CD1c-positive myeloid dendritic cell (primary cell): ENCODE results near the gene SPOCK3.
"Not testable (repeated sequence)": the region's sequence is repeated elsewhere in the genome, so short reads cannot be mapped to it uniquely, and the experiment has no call there.

Experiments
- DNase-seq: peaks from one replicate; pipeline ENCODE4 v3.0.0-alpha.2; 2016; ENCODE audit errors: extremely low spot score

SPOCK3 gene

DNA sequence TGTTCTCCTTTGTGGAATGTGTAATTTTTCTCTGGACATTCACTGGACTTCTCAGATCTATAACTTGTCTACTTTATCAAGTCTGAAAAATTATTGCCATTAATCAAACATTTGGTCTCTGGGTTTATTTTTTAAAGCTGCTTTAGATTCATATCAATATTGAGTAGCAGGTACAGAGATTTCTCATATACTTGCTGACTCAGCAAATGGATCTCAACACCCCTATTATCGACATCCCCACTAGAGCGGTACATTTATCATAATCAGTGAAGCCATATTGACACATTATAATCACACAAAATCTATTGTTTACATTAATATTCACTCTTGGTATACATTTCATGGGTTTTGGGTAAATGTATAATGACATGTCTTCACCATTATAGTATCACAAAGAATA, 268.7 kb downstream of the SPOCK3 start:
- DNase-seq = no peak

DNA sequence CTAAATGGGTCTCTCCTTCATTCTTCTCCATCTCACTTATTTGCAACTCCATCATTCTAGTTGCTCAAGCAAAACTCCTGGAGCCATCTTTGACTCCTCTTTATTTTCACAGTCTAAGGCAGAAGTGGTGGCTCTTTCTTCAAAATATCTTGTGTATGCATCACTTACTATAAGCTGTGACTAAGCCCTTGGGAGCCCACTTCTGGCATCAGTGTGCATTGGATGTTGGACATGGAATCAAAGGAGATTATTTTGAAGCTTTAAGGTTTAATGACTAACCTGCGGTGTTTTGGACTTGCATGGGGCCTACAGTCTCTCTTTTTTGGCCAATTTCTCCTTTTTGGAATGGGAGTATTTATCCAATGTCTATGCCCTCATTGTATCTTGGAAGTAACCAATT, 276.8 kb downstream of the SPOCK3 start:
- no peak for DNase-seq

DNA sequence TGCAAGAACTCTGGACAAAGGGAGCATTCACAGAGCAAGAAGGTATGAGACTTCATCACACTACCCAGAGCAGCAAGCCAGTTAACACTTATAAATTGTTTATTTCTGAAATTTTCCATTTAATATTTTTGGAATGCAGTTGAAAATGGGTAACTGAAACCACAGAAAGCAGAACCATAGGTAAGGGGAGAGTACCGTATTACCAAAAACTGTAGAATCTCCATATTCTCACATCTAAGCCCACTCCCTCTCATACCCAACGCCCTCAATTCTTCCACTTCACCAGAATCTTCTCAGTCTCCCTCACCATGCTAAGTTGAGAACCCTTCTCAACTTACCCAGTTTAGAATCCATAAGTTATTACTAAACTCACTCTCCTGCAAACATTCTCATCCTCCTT, 277.8 kb downstream of the SPOCK3 start:
- DNase-seq = no peak

DNA sequence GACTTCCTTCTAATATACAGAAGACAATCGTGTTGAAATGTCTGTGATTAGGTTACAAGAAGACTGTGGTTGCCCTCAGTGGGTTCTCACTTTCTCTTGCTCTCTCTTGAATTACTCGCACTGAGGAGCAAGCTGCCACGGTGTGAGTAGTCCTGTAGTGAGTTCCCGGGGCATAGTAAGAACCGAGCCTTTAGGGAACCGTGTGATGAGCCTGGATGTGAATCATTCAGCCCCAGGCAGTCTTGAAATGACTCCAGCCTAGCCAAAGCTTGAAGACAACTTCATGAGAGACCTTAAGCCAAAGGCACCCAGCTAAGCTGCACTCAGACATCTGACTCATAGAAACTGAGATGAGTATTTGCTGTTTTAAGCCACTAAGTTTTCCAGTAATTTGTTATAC, 292.7 kb downstream of the SPOCK3 start:
- DNase-seq = no peak

DNA sequence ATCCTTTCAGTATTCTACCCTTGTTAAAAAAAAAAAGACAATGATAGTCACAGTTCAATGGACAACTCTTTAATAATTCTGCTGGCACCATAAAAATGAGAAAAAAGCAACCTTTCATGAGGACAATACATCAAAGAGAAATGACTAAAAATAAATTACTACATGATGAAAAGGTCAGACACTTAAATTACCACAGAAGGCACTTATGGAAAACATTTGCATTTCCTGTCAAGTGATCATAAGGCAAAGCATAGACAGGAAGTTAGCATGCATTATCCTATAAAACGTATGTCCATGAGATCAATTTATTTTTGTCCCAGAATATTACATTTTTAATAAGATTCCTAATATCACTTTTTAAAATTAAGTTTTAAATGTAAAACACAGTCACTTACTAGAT, 303.8 kb downstream of the SPOCK3 start:
- DNase-seq = no peak

DNA sequence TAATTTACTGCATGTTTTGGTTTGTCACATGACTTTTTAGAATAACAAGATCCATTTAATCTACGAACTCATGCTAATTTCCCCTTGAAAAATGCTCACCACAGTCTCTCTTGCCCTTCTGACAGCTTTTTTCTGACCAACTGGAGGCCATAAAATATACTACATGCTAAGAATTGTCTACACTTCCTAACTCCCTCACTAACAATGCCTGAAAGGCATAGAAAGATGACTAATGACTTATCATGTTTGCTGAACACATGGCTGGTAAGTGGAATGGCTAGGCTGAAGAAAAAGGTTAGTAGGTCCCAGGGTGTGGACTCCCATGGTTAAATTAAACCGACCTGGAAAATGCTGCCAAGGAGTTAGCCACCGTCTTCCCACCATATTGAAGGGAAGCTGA, 309.9 kb downstream of the SPOCK3 start:
- DNase-seq = no peak

DNA sequence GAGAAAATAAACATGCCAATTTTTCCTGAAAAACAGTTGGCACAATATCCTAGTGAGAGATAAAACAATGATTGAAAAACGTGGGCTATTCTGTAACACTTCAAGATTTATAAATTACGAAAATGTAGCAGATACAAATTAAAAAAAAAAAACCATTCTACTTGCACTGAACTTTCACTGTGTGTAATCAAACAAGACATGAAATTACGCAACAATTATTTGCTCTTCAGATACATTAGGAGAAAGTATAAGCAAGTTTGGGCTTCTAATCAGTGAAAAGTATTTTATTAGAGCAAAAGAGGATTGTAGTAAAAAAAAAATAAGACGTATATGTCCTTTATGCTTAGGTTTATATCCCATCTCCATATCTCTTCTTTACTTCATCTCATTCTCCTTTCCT, 320.4 kb downstream of the SPOCK3 start:
- DNase-seq = no peak

DNA sequence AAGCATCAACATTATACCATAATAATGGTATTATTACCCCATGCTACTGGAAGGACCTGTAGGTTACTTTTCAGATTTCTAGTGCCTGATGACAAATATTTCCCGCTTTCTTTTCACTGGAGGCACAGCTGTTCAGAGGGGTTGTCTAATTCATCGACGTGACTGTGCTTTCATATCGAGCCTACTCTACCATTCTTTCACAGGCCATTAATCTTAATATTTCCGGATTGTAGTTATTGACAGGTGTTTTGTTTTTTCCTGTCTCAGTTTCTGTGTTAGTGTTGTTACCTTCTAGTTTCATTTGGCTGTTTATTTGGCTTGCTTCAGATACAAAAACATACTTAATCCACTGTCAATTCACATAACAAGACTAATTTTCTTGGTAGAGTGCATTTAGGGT, 330.9 kb downstream of the SPOCK3 start:
- no peak for DNase-seq

DNA sequence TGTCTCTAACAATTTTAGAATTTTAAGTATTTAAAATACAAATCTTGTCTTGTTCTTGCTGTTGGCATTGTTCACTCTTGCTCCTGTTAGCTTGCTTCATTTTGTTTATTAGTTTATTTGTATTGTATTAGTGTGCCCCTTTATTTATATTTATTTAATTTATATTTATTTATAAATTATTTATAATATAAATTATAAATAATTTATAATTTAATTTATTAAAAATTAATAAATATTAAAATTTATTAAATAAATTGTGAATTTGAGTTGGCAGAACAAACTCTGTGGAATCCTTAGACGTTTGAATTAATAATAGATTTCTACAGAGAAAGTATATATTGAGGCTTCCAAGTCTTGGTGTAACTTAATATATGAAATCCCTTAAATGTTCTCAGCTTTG, 331.4 kb downstream of the SPOCK3 start:
- DNase-seq = no peak

DNA sequence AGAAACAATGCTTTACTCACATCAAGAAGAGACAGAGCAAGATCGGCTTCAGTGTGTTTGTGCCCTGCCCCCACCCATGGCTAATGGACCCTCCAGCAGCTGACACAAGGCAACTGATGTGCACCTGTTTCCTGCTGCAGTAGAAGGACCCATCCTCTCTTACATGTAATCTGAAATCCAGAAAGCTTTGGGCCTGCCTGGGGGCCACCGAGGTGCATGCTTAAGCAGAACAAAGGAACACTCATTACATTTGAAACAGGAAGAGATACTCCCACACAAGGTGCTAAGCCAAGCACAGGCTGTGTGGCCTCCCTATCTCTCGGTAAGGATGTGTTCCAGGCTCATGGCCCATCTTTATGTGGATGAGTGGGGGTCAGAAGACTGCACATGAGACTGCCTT, 338.0 kb downstream of the SPOCK3 start:
- no peak for DNase-seq

DNA sequence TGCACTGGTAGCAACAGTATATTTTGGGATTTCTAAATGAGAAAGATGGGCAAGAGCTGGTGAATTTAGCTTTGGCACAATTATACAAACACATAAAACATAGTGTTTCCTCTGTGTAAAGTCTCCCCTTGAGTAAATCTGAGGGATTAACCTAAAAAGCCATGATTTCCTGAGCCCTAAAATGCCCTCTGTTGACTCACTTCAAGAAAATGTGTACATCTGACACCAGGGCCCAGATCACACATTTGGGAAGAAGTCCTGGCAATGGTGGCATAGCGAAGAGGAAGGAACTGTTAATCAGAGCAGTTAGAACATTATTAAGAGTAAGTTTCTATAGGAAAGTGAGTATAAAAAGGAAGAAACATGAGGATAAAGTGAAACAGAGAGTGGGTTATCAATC, 338.5 kb downstream of the SPOCK3 start:
- DNase-seq = no peak

DNA sequence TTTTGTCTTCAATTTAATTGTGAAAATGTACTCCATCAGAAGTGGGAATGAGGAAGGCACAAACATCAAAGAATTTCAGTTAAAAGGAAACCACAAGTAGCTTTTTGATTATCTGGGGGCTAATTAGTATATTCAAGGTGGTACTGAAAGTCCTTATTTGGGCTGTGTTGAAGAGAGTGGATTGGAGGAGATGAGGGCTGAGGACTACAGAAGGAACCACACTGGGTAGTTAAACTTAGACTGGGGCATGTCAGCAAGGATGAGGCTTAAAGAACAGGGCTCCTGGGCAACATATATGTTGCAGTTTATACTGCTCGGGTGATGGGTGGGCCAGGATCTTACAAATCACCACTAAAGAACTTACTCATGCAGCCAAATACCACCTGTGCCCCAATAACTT, 346.8 kb downstream of the SPOCK3 start:
- DNase-seq = no peak

DNA sequence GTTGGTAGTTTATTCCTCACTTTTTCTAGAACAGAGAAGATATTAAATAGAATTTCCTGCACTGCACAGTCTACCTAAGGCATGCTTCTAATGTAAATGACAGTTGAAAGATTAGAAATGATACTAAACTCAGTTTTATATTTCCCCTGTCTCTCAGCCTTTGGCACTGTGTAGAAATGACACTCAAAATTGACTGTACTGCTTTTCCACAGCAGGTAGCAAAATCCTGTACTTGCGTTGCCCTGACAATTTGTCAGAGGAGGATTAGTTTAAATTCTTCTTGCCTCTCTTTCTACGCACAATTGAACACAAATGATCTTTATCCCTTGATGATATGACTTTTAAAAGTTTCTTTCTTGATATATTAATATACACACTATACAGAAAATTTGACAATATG, 347.6 kb downstream of the SPOCK3 start:
- no peak for DNase-seq

DNA sequence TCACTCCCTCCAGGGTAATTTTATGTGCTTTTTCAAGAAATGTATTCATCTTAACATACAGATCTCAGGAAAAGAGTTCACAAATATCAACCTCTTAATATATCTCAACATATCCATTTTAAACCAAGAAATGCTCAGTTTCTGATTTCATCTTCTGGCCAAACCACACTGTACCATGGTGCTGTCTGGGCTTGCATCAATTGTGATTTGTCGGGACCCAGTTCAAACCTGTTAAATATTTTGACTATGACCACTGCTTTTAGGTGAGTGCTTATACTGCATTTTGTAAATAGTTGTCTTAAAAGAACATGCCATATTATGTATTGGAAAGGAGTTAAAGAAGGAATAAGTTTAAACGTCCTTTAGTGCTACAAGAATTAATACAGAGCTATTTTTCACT, 352.1 kb downstream of the SPOCK3 start:
- DNase-seq = no peak

DNA sequence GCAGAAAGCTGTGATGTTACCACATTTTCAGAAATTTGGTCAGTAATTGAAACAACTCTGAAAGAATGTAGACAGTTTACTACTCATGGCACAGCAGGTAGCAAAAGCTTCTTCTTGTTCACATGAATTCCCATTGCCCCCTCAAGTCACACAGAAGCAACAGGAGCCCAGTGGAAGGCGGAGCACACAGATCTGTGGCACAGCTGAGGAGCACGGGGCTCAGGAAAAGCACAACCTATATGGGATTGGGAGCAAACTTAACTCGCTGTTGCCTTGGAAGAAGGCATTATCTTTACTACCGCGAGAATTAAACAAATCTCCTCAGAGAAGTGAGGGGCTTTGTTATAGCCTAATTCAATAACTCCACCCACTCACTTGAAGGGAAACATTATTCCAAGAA, 358.5 kb downstream of the SPOCK3 start:
- DNase-seq = no peak

DNA sequence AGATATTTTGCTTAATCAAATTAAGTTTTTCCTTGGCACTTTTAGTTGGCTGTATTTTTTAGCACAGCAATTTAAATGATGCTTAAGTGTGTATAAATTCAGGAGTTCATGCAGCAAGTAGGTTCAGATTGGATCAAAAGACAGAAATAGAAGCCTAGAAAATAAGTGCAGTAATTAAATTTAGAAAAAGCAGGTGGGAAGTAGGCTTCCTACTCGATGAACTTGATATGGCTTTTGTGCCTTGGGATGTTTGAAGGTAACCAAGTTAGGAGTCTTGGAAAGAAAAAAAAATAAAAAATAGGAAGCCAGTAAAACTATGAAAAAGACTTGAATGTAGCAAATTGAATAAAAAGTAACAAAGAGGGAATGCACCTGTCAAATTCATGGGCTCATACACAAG, 372.3 kb downstream of the SPOCK3 start:
- no peak for DNase-seq

DNA sequence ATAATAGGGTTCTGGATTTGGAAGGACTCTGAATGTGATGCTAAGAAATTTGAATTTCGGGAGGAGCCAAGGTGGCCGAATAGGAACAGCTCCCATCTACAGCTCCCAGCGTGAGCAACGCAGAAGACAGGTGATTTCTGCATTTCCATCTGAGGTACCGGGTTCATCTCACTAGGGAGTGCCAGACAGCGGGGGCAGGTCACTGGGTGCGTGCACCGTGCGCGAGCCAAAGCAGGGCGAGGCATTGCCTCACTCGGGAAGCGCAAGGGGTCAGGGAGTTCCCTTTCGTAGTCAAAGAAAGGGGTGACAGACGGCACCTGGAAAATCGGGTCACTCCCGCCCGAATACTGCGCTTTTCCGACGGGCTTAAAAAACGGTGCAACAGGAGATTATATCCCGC, 383.9 kb downstream of the SPOCK3 start:
- DNase-seq = not testable (repeated sequence)

DNA sequence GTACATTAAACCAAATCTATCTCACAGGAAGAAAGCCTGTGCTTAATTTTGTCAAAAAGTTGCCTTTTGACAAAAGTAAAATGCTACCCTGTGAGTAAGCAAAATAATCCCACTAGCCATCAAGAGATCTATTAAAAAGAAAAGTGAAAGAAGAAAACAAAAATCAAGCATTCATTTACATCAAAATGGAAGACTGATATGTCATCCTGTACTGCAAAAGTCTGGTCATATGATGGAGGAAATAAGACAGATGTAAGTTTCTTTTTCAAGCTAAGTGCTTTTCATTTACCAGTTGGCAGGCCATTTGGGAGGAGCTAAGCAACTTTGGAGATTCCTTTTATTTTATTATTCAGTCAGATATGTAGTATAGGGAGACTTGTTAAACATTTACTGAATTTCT, 387.4 kb downstream of the SPOCK3 start:
- DNase-seq = no peak

DNA sequence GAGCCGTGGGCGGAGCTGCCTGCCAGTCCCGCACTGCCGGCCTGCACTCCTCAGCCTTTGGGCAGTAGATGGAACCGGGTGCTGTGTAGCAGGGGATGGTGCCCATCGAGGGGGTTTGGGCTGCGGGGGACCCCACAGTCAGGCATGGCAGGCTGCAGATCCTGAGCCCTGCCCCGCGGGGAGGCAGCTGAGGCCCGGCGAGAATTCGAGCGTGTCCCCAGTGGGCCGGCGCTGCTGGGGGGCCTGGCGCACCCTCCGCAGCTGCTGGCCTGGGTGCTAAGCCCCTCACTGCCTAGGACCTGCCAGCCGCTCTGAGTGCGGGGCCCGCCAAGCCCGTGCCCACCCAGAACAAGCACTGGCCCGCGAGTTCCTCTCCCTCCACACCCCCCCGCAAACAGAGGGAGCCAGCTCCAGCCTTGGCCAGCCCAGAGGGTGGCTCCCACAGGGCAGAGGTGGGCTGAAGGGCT, 391.5 kb downstream of the SPOCK3 start:
- no peak for DNase-seq

DNA sequence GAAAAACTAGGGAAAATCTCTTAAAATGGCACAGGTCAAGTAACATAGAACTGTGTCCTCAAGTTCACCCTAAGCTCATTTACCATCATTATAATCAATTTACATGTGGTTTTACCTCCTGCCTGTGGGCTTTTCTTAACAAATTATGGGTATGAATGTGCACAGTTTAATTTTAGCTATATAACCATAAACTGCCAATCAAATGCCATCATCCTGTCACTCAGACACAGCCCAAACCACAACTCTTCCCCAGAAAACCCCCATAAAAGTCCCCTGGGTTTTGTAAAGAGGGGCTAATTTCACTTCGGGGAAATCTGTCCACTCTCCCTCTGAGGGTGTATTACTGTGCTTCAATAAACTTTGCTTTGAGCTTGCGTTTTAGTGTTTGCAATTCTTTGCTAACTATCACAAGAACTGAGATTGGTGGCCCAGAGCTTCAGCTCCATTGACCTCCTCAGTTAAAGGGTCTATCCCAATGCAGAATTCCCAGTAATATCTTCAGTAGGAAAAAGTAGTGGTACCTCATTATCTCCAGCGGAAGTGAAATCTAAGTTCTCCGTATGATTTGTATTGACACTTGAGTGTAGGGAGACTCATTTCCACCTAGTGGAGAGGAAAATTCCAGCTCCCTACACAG, 394.6 kb downstream of the SPOCK3 start:
- no peak for DNase-seq

DNA sequence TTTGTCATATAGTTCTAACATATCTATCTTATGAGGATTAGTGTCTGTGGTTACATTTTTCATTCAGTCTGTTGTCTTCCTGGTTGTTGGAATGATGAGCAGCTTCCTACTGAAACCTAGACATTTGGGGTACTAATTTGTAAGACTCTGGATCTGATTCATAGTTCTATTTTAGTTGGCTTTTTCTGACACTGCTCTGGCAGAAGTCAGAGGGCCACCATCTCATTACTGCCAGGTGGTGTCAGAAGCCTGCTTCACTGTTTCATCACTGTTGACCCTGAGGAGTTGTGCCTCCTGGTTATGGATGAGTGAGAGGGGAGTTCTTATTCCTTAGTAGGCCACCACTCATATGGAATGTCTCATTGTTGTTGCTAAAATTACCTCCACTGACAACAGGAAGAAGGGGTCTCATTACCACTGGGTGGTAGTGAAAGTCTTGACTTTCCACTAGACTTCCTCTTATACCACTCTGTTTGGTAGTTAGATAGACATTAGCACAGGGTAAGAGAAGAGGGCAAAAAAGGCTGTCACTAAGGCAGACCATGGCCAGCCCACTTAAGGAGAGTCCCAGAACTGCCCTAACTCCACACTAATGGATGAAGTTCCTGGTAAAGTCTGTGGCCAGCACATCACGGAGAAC, 395.2 kb downstream of the SPOCK3 start:
- no peak for DNase-seq

DNA sequence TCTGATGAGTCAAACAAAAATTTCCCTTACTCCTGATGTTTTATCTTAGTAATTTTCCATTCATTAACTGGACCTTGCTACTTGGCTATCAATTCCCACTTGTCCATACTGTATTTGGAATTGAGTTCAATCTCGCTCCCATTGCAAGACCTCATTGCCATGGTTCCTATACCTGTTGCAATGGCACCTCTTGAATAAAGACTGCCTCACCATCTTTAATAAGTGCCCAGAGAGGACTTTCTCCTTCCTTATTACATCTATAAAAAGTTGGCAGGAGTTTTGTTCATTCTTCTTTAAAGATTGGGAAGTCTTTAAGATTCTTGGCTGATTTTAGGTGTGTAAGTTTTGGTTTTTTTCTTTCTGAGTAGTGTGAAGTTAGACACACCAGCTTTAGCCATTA, 397.4 kb downstream of the SPOCK3 start:
- no peak for DNase-seq

DNA sequence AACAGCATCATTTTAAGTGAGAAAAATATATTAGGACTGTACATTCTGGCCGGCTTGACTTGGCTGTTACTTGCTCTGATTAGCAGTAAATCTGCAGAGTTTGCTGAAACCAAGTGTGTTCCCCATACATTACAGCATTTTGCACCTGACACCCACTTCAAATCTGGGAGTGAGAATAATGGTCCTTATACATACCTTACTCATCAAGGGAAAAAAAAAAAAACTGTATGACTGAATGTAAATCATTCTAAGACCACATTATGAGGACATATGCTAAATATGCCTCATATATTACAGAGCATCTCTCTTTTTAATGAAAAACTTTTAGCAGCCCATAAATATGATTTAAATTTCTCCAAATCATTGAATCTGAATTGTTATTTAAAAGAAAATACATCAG, 406.7 kb downstream of the SPOCK3 start:
- DNase-seq = no peak

DNA sequence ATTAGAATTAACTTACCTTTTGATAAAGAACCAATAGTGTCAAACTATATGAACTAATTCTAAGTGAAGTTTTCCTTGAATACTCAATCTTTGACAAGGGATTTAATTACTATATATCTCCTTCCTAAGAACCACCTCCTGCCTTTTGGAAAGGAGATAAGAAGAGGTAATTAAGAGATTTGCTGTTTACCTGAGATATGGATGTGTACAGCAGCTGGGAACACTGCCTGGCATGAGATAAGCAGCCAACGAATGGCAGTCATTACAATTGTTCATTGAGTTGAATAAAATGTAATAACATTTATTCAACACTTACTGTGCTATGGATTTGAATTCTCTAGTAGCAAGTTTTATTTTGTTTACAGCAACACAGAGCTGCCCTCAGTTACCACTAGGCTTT, 407.1 kb downstream of the SPOCK3 start:
- no peak for DNase-seq
